NCI-H1417 treated with DMSO at 0.1 percent for 48 hours (cell line): Measurements from ENCODE around the gene ZSCAN20.

Experiments used
- DNase-seq: peaks from one replicate; lab custom pipeline; 2025; lab: John Stamatoyannopoulos, UW

The ZSCAN20 gene

DNA sequence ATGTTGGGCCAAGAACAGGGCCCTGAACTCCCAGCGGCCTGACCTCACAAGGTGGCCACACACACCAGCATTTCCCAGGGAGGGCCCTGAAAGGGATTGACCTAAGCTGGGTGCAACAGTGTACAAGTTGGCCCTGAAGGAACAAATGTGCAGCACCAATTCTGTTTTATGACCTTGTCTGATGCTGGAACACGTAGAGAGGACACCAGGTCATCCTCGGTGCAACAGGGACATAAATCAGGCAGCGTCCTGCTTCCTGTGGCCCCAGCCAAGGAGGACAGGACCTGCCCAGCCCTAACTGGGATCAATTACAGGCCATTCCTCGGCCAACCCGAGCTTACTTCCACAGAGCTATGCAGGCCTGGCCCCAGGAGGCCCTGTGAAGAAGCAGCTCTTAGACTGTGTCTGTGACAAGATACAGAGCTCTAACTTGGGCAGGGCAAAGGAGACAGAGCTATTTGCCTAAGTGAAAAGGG lies 28.7 kb upstream of the ZSCAN20 start:
- no peak for DNase-seq

DNA sequence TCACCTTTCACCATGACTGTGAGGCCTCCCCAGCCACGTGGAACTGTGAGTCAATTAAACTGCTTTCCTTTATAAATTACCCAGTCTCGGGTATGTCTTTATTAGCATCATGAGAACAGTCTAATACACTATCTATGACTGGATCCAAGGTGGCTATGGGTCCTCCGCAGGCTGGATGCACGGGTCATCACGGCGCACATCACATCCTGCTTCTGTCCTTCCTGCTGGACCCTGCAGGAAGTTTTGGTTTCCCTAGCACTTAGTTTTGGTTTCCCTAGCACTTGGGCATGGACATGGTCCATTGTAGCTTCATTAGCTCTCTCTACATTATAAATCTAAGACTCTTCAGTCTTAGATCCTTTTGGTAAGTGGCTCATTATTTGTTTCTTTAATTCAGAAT lies 27.3 kb upstream of the ZSCAN20 start:
- no peak for DNase-seq

DNA sequence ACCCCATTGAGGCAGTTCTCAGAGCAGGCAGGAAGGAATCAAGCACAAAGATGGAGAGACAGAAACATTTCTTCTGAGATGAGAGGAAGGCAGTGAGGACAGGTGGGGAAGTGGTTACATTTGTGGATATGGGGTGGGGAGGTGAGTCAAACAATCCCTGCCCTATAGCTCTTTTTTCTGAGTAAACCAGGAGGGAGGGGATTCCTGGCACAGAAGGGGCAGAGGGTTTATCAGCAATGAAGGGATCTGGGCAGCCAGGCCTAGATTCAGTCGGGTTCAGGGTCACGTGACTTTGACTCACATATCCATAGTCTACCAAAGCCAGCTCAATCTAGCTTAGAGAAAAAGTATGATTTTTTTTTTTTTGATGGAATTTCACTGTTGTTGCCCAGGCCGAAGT lies 25.9 kb upstream of the ZSCAN20 start:
- no peak for DNase-seq

DNA sequence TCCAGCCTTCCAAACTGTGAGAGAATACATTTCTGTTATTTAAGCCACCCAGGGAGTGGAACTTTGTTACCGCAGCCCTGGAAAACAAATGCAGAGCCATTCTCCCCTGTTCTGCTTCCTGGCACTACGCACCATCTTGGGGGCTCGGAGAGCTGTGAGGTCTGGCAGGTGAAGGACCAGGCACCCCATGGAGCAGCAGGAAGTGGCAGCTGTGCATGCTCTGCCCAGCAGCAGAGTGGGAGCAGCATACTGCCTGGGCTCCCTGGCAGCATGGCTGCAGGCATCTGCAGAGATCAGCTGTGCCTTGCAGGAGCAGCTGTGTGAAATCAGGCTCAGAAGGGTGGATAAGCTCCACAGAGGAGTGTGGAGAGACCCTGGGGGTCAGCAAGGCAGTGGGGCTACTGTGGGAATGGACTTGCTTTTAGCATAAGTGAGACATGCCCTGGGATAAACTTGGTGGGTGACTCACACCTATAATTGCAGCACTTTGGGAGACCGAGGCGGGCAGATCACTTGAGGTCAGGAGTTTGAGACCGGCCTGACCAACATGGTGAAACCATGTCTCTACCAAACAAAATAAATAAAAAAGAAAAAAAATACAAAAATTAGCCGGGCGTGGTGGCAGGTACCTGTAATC lies 17.7 kb upstream of the ZSCAN20 start:
- DNase-seq = no peak

DNA sequence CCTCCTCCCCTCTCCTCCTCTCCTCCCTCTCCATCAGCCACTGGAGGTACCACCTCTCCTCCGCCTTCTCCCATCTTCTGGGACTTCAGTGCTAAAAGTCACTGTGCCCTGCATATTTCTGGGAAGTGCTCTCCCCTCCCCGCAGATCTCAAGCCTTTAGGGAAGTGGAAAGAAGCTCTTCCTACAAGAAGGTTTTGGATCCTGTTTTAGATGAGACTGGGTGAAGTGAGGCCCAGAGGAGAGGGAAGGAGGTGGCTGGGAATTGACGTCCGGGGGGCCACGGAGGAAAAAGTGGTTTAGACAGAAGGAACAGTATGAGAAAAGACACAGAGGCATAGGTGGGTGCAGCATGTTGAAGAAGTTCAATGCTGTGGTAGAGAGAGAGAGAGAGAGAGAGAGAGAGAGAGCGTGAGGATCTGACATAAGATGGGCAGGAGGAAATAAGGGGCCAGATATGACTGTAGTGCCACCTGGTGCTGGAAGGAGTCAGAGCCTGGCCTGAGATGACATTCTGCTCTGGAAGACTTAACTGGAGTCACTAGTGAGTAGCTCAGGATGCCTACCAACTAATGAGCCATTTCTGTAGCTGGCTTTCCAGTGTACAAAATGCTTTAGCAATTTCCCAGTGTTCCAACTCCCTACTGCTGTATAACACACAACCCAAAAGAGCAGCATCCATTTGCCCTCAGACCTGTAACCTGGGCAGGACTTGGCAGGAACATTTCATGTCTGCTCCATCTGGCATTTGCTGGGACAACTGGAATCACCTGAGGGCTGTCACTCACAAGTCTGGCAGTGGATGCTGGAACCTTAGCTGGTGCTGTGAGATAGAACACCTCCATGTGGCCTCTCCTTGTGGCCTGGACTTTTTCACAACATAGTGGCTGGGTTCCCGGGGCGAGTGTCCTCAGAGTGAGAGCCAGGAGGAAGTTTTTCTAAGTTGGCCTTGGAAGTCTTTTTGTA lies 16.6 kb upstream of the ZSCAN20 start:
- no peak for DNase-seq

DNA sequence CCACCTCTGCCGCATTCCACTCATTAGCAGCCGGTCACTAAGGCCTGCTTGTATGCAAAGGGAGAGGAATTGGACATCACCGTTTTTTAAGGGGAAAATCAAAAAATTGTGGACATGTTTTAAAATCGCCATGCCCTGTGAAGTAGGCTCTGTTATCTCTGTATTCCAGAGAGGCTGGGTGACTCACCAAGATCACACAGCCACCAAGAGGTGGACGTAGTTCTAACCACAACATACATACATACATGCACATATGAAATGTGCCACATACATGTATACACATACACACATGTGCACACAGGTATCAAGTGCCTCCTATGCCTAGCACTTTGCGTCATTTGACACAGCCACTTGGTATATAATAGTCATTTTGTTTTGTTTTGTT lies 16.0 kb upstream of the ZSCAN20 start:
- no peak for DNase-seq

DNA sequence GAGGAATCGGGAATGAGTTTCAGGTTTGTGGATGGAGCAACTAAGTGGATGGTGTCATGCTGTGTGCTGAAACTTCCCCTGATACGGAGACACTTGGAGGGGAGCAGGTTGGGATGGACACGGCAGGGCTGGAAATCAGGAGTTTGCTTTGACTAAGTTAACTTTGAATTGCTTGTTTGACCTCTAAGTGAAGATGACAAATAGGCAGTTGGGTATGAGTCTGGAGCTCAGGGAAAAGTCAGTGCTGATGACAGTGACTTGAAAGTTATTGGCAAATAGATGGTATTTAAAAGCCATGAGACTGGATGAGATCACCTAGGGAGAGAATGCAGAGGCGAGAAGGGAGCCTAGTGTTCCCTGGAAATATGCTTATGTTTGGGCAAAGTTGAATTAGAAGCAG lies 12.8 kb upstream of the ZSCAN20 start:
- no peak for DNase-seq

DNA sequence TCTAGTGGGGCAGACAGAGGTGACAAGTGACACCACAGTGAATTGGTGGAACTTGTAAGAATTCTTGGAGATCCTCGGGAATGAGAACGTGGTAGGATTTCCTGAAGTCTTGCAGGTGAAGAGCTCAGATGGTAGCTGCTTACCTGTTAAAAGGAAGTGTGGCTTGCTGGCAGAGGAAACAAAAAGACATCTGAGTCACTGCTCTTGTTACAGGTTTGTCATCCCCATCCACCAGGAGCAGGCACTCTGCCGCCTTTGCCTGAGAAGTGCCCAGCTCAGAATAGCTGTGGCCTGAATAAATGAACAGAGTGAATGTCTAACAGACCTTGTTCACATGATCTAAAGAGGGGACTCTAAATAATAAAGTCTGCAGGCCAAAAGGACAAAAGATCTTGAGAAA lies 12.3 kb upstream of the ZSCAN20 start:
- DNase-seq = no peak

DNA sequence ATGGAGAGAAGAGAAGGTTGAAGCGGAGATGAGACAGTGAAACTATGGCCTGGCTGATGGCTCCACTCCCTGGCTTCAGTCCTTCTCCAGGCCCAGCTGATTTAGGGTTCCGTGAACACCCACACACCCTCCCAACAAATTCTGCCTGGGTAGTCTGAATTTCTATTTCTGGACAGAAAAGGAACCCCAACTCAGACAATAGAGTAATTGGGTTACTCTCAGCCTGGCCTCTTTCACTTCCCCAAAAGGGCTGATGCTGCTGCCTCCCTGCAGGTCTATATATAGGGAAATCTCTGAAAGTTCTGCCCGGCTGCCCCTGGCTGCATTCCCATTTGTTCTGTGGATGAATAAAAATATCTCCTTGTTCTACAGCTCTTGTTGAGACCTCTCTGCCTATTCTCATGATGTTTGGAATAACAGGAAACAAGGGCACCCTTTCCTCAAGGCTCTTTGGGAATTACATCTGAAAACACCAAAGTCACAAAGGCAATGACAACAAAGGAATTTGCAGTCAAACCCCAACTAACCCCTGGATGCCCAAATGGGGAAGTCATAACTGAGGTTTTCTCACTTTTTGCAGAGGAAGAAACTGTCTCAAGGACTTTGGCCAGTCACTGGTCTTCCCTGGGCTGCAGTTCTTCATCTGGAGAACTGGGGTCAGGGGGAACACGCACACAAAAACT lies 11.4 kb upstream of the ZSCAN20 start:
- no peak for DNase-seq

DNA sequence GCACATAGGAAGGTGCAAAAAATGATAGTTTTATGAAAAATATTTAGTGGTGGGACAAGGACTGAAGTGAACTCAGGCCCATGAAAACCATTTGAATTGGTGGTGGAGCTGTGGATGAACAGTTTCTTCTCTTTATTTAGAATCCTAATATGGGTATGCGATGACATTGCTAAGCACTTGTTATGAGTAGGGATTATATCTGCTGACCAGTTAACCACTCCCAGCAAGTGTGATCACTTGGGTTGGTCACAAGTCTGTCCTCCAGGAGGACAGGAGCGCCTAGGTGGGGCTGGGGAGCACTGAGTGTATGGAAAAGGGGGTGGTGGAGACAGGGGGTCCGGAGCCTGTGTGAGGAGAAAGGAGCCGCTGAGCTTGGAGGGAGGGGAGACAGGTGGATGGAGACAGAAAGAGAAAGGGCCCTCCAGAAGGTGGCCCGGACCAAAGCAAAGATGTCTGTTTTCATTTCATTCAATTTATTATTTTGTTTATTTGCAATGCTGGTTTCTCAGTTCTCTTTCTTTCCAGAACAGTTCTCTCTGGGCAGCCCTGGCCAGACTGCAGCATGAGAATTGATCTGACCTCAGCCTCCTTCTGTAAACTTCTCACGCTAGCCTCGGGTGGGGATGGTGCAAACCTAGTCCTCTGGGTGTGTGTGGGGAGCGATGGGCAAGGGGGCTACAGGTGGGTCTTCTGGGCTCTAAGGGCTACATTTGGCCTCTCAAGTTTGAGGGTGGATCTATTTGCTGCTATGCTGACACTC lies 9.9 kb upstream of the ZSCAN20 start:
- DNase-seq = no peak

DNA sequence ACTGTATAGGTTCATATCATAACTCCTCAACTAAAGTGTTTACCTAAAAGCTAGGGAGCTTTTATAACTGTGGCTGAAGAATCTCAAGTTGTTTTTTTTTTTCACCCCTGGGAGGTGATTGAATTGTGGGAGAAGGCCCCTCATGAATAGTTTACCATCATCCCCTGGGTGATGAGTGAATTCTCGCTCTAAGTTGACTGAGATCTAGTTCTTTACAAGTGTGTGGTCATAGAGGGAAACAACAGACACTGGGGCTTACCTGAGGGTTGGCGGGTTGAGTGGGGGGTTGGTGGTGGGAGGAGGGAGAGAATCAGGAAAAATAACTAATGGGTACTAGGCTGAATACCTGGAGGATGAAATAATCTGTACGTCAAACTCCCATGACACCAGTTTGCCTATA lies 7.9 kb upstream of the ZSCAN20 start:
- no peak for DNase-seq

DNA sequence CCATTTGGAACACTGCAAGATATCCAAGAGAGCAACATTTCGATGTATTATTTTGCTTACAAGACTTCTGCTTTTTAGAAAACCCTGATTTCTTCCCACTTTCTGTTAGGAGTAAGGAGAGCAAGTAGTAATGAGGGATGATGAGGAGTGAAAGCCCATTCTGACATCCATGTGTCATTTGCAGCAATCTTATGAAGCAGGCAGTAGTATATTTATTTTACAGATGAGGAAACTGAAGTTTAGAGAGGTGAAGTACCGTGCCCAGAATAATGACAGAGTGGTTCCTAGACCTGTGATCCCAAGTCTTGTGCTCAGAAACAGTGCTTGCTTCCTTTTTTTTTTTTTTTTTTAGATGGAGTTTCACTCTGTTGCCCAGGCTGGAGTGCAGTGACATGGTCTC lies 7.1 kb upstream of the ZSCAN20 start:
- no peak for DNase-seq

DNA sequence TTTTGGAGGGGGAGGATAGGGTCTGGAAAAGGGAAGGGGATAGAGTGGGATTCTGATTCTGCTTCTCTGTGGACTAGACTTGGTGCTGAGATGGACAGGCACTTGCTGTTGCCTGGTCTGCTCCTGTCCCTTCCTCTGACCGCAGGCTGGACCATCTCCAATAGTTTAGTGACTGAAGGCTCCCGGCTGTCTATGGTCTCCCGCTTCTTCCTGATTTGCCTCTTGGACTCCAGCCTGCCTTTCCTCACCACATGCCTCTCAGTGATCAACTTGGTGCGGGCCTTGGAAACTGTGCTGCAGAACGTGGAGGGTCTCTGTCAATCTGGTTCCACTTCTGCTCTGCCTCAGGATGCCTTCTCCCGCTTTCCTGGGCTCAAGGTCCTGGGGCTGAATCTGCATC lies 6.3 kb upstream of the ZSCAN20 start:
- DNase-seq = no peak

DNA sequence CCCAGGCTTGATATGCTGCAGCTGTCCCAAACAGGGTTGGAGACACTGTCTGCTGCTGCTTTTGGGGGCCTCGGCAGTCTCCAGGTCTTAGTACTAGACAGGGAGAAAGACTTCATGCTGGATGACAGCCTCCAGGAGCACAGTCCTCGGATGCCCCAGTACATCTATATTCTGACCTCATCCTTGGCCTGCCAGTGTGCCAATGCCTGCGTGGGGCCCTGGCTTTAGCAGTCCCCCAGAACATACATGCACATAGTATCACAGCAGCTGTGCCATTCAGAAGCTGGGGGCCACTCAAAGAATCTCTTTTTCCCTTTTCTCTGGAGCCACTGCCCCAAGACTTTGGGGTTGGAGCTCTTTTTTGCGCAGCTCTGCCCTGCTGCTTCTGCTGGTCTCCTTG lies 4.4 kb upstream of the ZSCAN20 start:
- no peak for DNase-seq

DNA sequence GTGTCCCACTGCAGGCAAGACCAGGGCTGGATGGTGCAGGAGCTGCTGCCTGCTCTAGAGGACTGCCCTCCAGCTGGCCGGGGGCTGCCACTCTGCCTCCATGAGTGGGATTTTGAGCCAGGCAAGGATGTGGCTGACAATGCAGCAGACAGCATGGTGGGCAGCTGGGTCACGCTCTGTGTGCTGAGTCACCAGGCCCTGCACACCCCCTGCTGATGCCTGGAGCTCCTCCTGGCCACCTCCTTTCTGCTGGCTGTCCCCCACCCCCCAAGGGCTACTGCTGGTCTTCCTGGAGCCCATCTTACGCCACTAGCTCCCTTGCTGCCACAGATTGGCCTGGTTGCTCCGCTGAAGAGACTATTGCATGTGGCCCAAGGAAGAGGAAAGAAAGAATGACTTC lies 3.9 kb upstream of the ZSCAN20 start:
- DNase-seq = no peak

DNA sequence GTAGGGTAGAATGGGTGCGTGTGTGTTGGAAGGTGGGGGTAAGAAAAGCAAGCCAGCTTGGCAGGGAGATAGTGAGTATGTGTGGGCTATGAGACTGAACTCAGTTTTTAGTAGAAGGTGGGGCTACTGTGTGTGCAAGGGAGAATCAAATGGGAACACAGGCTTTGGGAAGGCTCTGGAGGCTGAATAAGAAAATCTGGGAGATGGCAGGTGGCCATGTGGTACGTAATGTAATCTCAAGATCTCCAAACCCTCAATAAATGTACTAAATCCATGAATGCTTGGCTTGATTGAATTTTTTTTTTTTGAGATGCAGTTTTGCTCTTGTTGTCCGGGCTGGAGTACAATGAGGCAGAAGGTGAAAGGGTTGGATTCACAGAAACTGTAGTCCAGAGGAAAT lies 3.5 kb upstream of the ZSCAN20 start:
- no peak for DNase-seq

DNA sequence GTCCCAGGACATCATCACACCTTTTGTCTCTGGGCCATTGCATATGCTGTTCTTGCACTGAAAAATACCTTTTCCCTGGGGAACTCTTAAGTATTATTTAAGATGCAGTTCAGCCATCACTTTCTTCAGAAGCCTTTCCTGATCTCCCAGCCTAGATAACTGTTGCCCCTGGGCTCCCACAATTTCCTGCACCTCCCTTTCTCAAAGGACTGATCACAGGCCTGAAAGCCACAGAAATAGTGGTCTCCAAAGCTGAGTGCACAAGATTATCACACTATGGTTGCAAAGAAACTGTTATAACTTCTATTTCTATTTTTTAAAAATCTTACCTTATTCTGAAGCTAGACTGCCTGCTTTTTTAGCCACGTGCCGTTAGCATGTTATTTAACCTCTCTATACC lies 2.8 kb upstream of the ZSCAN20 start:
- no peak for DNase-seq

DNA sequence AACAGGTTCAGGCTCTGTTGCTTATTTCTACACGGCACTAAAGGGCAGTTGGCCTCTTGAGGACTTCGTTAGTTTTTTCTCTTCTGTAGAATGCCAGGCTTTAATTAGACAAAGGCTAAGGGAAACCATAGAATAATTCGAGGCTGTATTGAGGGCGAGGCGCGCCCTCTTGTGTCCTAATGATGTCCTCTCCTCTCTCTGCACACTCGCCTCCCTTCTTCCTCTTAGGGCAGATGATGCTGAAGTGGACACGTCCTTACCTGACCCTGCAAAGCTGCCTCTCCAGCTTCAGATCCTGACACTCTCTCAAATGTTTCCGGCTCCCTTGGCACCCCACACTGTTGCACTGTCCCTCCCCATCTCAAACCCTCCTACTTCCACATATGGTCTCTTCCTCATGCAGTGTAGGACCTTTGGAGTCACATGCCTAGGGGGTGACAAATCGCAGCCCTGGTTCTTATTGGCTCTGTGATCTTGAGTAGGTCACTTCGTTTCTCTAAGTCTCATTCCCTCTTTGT lies 1.9 kb upstream of the ZSCAN20 start:
- DNase-seq = peak; percentile 75

DNA sequence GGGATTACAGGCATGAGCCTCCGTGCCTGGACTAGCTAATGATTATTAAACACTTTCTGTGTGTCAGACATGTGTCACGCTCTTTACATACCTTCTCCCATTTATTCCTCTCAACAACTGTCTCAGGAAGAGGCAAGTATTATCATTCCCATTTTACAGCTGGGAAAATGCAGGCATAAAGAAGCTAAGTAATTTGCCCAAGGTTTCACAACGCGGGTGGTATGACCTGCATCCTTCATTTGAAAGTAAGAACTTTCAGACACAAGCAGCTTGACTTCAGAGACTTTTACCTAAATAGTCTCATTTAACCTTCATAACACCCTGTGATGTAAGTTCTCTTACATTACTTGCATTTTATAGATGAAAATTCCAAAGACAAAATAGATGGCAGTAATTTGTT lies 1.0 kb upstream of the ZSCAN20 start:
- no peak for DNase-seq

DNA sequence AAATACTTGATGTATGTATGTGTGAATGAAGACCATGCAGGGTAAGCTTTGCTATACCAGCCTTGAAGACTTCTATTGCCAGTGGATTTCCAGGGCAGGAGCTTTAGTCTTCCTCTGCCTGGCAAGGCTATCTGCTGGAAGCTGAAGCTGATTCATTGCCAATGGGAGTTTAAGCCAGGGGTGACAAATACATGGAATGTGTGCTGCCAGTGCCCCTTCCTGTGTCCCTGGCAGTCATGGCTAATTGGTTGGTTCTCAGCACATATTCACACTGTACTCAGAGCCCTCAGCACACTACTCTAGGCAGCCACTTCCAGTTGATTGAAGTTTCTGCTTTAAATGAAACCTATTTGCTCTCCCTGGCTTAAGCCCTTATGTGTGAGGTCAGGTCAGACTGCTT lies 1.5 kb downstream of the ZSCAN20 start:
- DNase-seq = no peak

DNA sequence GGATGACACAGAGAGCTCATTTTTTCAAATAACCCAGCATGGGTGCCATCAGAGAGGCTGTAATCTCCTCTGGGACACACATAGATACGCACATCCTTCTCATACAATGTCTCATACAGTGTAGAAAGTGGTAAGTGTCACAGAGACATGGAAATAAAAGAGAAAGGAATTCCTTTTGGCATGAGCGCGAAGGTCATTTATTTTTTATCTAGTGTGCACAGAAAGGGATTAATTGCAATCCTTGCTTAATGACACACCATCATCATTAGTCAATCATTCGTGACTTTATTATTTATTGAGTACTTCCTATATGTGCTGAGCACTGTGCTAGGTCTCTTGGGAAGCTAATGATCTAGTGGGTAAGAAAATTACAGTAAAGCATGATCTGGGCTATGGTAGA lies 5.0 kb downstream of the ZSCAN20 start:
- no peak for DNase-seq

DNA sequence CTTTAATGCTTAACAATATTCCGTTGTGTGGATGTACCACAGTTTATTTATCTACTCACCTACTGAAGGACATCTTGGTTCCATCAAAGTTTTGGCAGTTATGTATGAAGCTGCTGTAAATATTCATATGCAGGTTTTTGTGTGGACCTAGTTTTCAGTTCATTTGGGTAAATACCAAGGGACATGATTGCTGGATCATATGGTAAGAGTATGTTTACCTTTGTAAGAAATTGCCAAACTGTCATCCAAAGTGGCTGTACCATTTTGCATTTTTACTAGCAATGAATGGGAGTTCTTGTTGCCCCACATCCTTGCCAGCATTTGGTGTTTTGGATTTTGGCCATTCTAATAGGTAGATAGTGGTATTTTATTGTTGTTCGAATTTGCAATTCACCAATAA lies 10.0 kb downstream of the ZSCAN20 start:
- DNase-seq = no peak
